Glutamatergic neuron (in vitro differentiated cells): ENCODE results near the gene PTPRG. TPM values are rescaled to one million over a fixed set of nuclear protein-coding genes. Genes with fewer than 3 reads are reported as not detected.

Experiments used
- DNase-seq: peaks from one replicate; pipeline ENCODE4 v3.0.0; 2022
- H3K27ac Mint-ChIP-seq: one replicate; pipeline ENCODE4 v1.8.0; 2020; ENCODE audit warnings: mild to moderate bottlenecking, mixed read lengths, inconsistent platforms; ENCODE audit not compliant: unreplicated experiment
- H3K27me3 Mint-ChIP-seq: one replicate; pipeline ENCODE4 v1.8.0; 2020; ENCODE audit warnings: mild to moderate bottlenecking, moderate library complexity, mixed read lengths, inconsistent platforms; ENCODE audit not compliant: unreplicated experiment
- H3K36me3 Mint-ChIP-seq: one replicate; pipeline ENCODE4 v1.8.0; 2020; ENCODE audit warnings: mild to moderate bottlenecking, mixed read lengths, inconsistent platforms; ENCODE audit not compliant: unreplicated experiment
- H3K4me1 Mint-ChIP-seq: one replicate; pipeline ENCODE4 v1.8.0; 2020; ENCODE audit warnings: mild to moderate bottlenecking, low read depth, mixed read lengths, inconsistent platforms; ENCODE audit not compliant: unreplicated experiment
- H3K4me3 Mint-ChIP-seq: one replicate; pipeline ENCODE4 v1.8.0; 2020; ENCODE audit warnings: mild to moderate bottlenecking, mixed read lengths, inconsistent platforms; ENCODE audit not compliant: unreplicated experiment
- H3K9me3 Mint-ChIP-seq: one replicate; pipeline ENCODE4 v1.8.0; 2020; ENCODE audit warnings: mild to moderate bottlenecking, moderate library complexity, mixed read lengths, inconsistent platforms; ENCODE audit not compliant: unreplicated experiment
- total RNA-seq: library from RNA; stranded (reverse); fragmentation: NEBNext Ultra II Directional; extraction: Animal tissue kit (Norgen Biotek cat#: 25700); gene quantifications from one replicate; pipeline ENCODE4 v1.2.1, GENCODE V29; 2021; ENCODE audit not compliant: unreplicated experiment
- TF ChIP-seq, protein P1 (sequence below): fragments of 200-600 bp; sonication (generic); IDR thresholded peaks from one replicate; pipeline ENCODE4 v1.5.0; 2021; ENCODE audit not compliant: partially characterized antibody, unreplicated experiment

Gene PTPRG
- total RNA-seq, 1 donor from 2014 or later = 52.1 TPM

DNA sequence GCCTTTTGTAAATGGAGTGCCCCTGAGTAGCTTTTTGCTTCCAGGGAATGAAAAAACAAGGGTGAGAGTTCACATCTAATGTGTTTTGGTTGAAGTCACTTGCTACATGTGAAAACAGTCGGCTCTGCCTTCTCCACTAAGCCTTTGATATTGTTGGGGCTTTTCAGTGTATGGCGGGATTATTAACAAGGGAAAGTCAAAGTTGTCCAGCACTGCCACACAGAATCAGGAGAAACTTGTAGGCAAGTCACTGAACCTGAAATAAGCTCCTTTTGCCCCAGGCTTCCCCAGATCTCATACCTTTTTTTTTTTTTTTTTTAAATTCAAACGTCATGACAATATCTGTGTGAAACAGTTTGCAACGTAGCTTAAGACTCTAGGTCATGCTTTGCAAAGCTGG, 564.0 kb downstream of the PTPRG start:
- TF ChIP-seq, protein P1, sequence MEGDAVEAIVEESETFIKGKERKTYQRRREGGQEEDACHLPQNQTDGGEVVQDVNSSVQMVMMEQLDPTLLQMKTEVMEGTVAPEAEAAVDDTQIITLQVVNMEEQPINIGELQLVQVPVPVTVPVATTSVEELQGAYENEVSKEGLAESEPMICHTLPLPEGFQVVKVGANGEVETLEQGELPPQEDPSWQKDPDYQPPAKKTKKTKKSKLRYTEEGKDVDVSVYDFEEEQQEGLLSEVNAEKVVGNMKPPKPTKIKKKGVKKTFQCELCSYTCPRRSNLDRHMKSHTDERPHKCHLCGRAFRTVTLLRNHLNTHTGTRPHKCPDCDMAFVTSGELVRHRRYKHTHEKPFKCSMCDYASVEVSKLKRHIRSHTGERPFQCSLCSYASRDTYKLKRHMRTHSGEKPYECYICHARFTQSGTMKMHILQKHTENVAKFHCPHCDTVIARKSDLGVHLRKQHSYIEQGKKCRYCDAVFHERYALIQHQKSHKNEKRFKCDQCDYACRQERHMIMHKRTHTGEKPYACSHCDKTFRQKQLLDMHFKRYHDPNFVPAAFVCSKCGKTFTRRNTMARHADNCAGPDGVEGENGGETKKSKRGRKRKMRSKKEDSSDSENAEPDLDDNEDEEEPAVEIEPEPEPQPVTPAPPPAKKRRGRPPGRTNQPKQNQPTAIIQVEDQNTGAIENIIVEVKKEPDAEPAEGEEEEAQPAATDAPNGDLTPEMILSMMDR = no peak
- H3K36me3 Mint-ChIP-seq = no peaks in the 10 kb centered on the region
- no peaks in the 10 kb centered on the region for H3K27me3 Mint-ChIP-seq
- H3K27ac Mint-ChIP-seq = no peak overlapping the region
- DNase-seq = no peak
- H3K4me1 Mint-ChIP-seq = peaks cover 12% of the 10 kb centered on the region
- H3K4me3 Mint-ChIP-seq = no peak overlapping the region
- no peaks in the 10 kb centered on the region for H3K9me3 Mint-ChIP-seq

DNA sequence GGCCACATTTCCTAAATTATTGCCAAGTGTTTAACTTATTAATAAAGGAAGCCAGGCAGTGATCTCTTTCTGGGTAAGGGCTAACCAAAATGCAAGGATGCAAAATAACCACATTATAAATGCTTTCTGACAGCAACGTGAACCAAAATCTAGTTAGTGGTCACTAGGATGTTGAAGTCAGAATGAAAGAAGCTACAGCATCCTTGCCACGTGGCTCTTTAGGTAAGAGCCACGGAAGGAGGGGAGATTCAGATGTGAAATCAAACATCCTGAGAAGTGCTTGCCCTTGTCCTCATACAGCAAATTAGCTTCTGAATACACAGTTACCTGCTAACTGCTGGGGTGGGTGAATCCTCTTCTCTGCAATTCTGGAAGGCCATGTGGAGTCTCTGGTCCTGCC, 565.7 kb downstream of the PTPRG start:
- peaks cover 12% of the 10 kb centered on the region for H3K4me1 Mint-ChIP-seq

DNA sequence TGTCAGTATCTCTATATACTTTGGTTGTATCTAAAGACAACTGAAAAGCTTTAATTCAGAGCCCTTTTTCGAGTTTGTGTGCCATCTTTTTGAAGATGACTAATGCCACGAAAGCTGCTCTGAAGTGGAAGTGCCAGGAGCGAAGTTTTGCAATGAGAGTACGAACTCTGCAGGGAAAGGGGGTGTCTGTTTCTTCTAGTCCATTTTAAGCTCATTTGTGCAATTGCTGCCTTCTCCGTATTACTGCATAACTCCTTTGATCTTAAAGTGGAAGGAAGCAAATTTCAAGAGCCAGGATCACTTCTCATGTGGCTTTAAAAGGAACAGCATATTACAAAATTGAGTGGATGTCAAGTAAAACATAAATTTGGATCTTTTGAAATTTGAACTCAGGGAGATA, 566.7 kb downstream of the PTPRG start:
- Mint-ChIP-seq H3K27ac (no peak overlapping the region), H3K4me3 (no peak overlapping the region), H3K27me3 (no peaks in the 10 kb centered on the region), H3K4me1 (peaks cover 12% of the 10 kb centered on the region), H3K9me3 (no peaks in the 10 kb centered on the region), H3K36me3 (no peaks in the 10 kb centered on the region)
- TF ChIP-seq, protein P1 = no peak
- DNase-seq = no peak

More for the DNA sequence above, 565.7 kb downstream of the PTPRG start:
- TF ChIP-seq, protein P1 = no peak
- no peak for DNase-seq
- no peaks in the 10 kb centered on the region for H3K36me3 Mint-ChIP-seq
- H3K27ac Mint-ChIP-seq = no peak overlapping the region
- no peaks in the 10 kb centered on the region for H3K9me3 Mint-ChIP-seq
- no peak overlapping the region for H3K4me3 Mint-ChIP-seq
- no peaks in the 10 kb centered on the region for H3K27me3 Mint-ChIP-seq

DNA sequence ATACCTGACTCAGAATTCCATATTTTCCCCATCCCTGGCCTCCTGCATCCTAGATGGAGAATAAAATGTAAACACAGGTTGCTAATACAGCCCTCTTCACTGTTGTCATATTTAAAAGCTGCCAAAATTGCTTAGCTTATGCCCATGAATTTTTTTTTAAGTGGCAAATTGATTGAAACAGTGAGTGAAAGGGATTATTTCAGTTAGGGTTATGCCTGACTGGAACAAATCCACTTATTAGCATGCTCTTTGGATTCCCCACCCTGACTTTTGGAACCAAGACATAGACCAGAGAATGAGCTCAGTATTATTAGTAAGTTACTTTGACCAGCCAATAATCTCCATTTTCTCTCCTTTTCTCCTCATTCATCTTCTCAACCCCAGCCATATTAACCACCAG, 567.3 kb downstream of the PTPRG start:
- Mint-ChIP-seq H3K4me3 (no peak overlapping the region), H3K9me3 (no peaks in the 10 kb centered on the region), H3K36me3 (no peaks in the 10 kb centered on the region), H3K4me1 (peaks cover 12% of the 10 kb centered on the region), H3K27ac (no peak overlapping the region), H3K27me3 (no peaks in the 10 kb centered on the region)
- TF ChIP-seq, protein P1 = no peak
- DNase-seq = no peak

DNA sequence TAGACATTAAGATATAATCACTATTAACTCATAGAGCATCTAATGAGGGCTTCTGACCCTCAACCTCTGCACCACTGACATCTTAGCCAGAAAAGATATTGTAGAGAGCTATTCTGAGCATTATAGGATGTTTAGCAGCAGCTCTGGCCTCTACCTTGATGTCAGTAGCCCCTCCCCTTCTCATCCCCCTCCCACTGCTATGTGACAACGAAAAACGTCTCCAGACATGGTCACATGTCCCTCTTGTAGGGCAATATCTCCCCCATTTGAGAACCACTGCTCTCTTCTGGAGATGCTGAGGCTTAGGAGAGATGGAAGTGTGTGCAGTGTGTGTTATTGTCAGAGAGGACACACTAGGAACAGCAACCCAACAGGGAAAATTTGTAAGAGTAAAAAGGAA, 569.7 kb downstream of the PTPRG start:
- Mint-ChIP-seq H3K9me3 (no peaks in the 10 kb centered on the region), H3K27ac (no peak overlapping the region), H3K4me1 (peaks cover 7% of the 10 kb centered on the region), H3K36me3 (peaks cover under 1% of the 10 kb centered on the region), H3K27me3 (no peaks in the 10 kb centered on the region), H3K4me3 (no peak overlapping the region)
- DNase-seq = no peak
- TF ChIP-seq, protein P1 = no peak
